ENCODE data around the gene GRIP2.

GRIP2 gene

DNA sequence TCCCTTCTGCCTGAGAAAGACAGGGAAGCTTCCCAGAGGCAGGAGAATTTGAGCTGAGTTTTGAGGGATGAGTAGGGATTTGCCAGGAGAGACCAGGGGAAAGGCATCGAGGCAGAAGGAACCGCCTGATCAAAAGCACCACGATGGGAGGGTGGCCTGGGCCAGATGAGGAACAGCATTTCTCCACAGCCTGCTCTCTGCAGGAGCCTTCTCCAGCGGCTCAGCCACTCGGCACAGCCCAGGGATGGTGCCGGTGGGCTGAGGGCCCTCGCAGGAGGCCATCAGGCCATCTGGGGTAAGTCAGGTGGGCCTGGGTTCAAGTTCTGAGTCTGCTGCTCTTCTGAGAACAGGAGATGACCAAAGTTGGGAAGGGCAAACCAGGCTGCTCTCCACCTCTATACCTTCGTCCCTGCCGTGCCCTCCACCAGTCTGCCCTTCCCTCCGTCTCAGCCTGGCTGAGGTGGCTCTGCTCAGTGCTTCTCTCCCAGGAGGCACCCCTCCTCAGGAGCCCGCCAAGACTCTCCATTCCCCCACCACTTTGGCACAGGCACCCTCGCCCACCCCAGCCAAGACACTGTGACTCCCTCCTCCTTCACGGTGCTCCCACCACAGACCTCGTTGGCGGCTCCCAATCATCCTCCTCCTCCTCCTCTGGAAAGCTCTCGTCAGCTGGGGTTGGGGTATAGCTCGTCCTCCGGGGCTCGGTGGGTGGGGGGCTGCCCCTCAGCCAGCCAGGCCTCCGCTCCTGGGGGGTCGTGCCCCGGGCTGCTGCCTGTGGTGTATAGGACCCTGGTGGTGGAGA, 34.9 kb downstream of the GRIP2 start:
- no peak for DNase-seq

DNA sequence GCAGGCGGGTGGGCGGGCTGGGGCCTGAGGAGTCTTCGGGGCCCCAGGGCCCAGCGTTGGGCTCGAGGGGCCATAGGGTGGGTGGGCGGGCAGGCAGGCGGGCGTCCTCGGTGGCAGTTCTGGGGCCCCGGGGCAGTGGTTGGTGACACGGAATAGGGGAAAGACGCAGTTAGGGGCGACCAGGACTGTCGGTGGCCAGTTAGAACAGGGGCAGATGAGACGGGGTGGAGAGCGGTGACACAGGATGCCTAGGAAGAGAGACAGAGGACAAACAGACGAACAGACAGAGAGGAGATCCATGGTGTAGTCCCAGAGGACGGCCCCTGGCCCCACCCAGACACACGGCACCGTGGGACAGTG, 36.5 kb downstream of the GRIP2 start:
- DNase-seq = no peak

DNA sequence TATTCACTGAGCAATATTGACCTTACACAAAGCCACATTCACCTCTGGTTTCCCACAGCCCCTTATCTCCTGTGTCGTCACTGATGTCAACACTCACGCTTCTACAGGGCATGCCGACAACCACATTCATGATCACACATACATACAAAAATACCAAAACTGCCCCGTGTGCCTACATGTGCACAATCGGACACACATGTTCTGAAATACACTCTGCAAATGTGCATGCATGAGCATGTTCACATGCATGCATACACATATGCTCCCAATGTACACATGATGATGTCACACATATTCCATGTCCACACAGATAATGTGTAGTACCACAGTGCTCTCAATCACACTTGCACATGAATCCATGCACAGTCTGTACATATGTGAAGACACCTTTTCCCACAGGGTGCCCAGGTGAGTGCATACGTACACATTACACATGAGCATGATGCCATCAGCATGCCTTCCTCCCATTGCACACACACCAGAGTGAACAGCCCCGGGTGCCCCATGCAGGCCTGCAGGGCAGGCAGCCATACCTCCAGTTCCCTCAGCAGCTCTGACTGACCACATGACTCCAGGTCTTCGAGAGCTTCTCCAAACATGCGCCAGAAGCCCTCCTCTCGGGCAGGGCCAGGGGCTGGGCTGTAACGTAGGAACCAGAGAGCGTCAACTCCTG, 37.0 kb downstream of the GRIP2 start:
- no peak for DNase-seq

DNA sequence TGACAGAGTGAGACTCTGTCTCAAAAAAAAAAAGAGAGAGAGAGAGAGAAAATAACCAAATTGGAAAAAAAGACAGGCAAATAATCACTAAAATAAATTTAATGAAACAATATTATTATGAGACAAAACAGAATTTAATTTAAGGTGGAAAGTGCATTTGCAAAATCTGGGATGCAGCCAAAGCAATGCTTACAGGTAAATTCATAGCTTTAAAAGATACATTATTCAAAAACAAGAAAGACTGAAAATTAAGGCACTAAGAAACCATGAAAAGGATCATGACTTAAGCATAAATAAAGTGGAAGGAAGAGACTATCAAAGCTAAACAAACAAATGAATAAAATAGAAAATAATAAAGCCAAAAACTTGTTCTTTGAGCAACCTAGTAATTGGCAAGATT, 37.7 kb downstream of the GRIP2 start:
- no peak for DNase-seq

DNA sequence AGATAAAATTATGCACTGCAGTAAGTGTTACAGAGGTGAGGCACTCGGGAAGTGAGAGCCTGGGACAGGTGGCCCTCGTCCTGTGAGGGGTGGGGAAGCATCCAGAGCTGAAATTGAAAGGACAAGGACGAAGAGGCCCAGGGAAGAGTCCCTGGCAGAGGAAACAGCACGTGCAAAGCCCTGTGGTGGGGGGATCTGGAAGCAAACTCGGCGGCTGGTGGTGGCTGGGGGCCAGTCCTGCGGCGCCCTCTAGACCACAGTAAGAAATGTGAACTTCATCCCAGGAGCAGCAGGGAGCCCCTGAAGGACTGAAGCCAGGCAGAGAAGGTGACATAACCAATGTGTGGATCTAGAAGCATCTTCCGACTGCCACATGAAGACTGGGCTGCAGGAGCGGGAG, 42.8 kb downstream of the GRIP2 start:
- no peak for DNase-seq

DNA sequence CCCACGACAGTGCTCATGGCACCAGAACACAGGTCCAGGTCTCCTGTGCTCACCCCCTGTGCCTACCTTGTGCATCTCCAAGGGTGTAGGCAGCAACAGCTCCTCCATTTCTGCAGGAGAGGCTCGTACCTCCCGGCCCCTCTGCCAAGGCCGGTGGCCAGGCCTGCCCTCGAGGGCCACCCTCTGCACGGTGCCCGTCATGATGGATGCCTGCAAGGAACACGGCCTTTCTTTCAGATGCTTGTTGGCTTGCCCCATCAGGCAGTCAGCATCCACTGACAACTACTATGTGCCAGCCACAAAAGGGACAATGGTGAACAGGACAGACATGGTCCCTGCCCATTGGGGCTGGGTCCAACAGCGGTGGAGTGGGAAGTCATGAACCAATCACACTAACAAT, 43.8 kb downstream of the GRIP2 start:
- no peak for DNase-seq

DNA sequence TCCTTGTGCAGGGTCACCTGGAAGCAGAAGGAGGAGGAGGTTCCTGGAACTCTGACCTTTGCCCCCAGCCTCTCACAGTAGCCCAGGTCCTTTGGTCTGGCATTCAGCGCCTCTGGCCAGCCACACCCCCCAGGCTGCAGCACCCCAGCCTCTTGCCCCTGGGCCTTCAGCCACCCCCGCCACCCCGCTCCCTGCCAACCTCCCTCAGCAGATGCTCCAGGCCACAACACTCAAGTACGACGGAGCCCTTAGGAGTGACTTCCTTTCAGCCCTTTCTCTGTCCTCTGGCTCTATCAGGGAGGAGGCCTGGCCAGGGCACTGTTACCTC, 45.2 kb downstream of the GRIP2 start:
- no peak for DNase-seq

DNA sequence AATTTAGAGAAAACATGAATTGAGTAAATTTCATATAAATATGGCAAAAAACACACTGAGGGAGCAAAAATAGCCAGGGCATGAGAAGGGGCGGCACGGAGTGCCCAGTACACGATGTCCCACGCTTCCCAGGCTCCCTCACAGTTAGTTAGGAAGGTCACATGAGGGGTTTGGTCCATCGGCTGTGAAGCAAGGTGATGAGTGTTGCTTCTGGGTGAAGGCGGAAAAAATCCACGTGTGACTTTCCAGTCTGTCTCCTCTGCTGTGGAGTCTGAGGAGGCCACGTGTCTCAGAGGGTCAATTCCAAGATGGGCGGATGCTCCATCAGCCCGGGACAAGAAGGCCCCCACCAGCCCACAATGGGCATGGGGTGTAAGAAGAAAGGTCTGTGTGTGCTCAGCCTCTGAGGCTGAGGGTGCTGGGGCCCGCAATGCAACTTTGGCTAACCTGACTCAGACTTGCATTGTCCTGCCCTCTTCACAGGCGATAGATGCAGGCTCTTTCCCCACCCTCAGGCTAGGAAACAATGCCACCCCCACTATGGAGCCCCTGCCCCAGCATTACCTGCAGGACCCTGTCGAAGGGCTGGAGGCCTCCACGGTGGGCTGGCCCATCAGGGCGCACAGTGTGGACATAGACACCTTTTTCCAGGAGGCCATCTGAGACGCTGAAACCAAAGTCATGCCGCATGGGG, 45.7 kb downstream of the GRIP2 start:
- no peak for DNase-seq

DNA sequence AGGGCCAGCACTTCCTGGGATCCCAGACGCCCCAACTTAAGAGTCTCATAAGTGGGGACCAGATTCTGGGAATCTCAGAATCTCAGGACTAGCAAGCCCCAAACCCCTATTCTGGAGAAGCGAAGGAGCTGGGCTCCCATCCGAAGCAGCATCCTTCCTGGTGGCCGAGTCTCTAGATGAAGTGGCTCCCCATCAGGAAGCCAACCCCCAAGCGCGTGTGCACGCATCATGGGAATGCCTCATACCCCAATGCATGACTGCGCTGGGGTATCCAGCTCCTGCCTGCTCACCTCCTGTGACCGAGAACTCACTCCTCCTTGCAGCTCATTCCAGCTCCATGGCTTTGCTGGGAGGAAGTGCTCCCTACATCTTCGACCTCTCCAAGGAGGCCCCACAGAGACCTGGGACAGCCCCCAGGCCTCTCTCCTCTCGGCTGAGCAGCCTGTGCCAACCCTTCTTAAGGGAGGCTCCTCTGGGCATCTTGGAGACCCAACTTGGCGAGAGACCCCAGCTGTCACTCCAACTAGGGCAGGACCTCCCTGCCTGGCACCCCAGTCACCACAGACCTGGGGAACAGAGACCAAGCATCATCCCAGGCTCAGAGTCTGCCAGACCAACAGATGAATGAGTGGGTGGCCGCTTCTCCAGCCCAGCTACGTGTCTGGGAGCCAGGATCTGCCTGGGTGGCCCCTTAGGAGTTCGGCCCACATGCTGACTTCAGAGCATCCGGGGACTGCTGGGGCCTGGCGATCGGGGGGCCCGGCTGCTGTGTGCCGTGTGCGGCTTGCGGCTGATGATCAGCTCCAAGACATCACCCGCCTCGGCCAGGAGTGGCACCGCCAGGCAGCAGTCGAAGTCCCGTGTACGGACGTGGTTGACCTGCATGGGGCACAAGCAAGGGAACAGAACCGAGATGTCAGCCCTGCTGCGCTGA, 46.9 kb downstream of the GRIP2 start:
- DNase-seq = no peak

DNA sequence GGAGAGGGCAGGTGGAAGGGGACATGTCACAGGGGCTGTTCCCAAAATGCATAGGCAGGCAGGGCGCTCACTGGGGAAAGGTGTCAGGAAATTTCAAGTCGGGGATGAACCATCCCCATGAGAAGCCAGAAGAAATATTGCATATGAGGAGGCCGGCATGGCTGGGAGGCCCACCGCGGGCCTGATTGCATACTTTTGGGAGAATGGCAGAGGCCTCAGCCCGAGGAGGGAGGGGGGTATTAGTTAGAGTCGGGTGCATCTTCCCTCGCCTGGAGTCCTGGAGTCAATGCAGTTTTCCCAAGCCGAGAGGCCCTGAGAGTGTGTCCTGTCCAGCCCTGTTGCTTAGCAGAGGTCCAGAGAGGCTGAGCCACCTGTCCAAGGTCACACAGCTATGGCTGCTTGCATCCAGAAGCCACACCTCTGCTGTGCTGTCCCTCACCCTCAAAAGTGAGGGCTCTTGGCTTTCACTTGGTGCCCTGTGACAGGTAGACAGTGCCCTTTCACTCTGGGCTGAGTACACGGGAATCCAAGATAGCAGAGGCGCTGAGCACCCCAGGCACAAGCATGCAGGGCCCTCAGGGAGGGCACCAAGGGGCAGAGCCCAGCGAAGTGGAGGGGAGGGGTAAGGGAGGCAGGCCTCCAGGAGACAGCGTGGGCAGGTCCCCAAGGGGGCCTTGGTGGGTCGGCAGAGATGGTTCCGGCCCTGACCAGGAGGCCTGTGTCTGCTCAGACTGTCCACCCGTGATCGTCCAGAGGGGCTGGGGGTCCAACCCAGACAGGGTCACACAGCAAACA, 48.5 kb downstream of the GRIP2 start:
- no peak for DNase-seq

DNA sequence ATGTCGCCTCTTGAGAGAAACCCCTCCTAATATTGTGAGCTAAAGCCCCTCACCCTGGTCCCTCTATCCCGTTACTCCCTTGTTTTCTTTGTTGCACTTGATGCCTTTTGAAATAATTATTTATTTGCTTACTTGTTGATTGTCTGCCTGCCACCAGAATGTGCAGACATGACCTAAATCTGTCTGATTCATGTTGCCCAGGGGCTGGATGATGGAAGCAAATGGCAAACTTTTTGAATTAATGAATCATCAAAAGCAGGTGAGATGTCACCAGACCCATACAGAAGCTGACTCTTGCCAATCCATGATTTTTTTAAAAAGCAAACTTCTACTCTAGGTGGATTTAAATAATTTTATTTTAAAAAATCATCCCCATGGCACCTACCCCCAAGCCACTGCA, 49.3 kb downstream of the GRIP2 start:
- no peak for DNase-seq

DNA sequence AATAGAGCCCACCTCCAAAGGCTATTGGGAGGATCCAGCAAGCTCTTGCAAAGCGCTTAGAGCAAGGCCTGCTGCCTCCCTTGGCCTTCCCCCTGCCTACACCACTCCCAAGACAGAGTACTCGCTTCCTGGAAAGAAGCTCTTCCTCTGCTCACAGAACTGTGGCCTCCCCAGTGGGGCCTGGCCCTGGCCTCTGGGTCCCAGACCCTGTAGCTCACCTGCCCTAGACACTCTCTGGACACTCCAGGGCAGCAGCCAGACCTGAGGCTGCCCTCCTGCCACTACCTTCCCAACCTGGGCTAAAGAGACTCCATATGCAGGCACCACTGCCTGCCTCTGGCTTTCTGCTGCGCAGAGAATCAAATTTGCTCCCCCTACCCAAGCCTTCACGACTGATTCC, 49.9 kb downstream of the GRIP2 start:
- no peak for DNase-seq

DNA sequence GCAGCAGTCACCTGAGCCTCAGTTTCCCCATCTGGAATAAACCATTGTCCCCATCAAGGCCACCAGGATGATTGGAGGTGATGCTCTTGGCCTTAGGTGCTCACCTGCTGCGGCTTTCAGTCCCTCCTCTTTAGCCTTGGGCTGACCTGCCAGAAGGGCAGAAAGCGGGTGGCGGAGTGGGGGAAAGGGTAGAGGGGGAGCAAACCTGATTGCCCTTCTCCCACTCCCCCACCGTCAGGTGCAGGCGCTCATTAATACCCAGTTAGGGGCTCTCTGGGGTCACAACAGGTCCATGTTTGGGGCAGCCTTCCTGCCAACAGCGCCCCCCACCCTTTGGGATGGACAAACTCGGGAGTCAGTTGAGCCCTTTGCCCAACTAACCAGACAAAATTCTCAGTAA, 50.5 kb downstream of the GRIP2 start:
- no peak for DNase-seq

DNA sequence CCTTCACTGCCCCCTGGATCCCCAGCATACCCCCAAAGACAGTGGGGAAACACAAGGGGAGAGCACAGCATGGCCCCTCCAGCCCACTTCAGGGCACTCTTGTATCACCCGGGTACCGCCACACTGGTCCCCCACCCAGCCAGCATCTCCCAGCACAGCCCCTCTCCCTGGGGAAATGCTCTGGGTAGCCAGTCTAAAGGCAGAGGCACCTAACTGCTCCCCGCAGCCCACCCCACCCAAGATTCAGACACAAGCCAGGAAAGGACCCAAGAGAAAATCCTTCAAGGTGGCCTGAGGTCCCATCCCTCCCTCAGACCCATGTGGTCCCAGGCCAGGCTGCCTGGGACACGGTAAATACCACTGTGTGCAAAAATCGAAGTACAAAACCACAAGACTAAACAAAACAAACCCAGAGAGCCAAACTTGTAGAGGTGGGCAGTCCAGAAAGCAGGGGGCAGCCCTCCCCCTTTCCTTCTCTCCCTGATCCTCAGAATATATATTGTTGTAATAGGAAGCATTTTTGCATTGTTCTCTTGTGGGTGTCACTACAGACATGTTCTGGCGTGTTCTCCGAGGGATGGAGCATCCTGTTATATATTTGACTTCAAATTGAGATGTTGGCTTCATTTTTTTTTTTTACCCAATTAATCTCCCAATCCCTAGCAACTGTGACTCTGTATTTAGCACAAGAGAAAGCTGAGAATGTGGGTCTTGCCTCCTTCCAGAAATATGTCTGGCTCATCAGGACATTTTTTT, 51.7 kb downstream of the GRIP2 start:
- no peak for DNase-seq

DNA sequence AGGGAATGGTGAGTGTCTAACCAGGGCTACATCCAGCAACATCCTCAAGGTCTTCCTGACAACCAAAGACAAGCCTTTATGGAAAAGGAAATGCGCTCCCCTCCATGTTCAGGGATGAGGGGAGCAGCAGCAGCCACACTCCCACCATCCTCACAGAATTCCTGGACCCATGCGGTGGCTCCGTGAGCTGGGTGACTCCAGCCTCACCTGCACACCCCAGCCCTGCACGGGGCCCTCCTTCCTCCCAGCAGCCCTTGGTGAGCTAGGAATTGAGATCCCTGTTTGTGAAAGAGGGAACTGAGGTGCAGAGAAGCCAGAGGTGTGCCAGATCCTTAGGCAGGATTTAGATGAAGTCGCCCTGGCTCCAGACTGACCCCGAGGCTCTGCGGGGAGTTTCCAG, 52.3 kb downstream of the GRIP2 start:
- no peak for DNase-seq

DNA sequence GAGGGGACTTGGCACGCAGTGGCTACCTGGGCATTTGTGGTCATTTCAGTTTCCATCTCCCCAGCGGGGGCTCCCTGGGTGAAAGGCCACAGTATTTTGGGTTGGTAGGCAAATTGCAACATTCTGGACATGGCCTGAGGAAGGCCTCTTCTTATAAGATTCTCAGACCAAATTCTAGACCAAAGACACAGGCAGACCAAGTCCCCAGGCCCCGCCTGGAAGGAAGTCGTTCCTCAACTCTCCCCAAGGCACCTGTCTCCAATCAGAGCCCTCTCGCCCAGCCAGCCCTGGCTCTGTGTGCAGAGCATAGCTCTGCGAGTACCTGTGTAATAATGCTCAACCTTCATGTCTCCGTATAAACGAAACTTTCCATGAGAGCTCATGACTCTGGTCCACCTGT, 53.1 kb downstream of the GRIP2 start:
- DNase-seq = no peak

DNA sequence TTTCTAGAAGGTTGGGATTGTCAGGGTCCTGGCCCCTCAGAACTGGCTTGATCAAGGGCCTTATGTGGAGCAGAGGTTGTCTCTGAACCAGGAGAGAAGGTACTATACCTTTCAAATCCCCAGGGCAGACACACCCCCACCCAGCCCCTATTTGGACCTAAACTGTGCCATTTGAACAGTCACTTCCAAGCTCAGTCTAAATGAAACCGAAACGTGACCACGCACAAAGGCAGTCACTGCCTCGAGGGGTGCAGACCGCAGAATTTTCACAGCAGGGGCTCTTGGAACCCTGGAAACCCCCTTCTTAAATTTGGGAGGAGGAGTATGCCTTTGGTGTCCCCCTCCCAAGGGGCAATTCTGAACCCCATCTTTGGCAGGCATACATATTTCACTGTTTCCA, 53.7 kb downstream of the GRIP2 start:
- DNase-seq = no peak

DNA sequence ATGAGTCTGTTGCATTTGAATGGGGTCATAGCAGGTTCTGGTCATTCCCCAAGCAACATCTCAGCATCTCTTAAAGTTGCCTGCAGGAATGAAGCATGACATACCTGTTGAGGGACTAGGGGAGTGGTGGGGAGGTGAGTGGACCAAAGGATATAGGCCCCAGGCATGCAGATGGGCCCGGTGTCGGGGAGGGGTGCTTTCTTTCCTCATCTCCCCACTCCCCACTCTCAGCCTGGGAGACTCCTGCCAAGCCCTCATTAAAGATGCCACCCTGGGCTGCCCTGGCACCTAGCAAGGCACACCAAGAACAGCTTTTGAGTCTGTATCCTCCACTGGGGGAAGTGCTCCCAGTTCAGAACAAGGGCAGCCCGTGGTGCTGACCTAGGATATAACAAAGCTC, 54.2 kb downstream of the GRIP2 start:
- DNase-seq = no peak

DNA sequence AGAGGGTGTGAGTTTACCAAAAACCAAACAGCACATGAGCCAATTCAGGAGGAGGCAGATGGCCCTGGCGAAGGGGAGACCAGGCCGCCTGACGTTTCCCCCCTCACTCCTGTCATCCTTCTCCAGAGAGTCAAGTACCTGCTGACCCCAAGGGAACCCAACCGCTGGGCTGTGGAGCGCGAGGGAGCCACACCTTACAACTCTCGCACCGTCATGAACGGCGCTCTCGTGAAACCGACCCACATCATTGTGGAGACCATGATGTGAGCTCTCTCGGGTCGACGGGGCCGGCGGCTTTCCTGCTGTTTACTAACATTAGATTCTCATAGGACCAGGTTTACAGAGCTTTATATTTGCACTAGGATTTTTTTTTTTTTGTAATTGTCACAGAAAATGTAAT, 55.4 kb downstream of the GRIP2 start:
- no peak for DNase-seq

DNA sequence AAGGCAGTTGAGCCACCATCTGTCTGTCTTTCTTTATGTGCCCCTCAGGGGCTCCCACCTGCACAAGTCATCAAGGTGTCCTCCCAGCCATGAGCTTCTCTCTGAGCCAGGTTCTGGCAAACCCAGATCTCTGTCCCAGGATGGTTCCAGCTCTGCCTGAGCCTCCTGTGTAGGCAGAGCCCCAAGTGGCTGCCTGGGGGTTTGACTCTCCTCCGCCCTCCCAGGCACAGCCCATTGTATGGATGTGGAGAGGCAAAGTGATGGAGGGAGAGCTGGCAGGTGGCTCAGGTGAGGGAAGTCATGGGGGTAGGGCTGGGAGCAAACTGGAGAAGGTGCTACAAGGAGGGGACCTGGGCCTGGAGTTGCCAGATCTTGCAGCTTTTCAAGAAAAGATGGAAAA, 56.9 kb downstream of the GRIP2 start:
- DNase-seq = no peak

DNA sequence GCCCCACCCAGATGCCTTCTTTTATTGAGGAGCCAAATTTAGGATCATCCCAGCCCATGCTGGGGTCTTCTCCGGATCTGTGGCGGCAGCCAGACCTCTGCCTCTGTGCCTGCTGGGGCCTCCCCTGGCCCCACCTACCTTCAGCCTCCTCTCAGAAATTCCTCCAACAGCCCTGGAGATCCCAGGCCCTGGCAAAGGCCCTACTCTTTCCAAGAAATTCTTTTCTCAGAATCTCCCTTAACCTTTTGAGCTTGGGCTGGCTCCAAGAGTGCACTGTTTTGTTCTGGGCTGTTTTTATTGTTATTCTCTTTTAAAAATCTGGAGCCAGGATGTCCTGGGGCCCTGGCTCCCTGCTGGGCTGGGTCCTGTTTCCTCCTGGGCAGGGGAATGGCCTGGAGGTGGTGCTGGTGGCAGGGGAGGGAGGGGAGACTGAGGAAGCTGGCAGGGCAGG, 57.8 kb downstream of the GRIP2 start:
- DNase-seq = no peak

DNA sequence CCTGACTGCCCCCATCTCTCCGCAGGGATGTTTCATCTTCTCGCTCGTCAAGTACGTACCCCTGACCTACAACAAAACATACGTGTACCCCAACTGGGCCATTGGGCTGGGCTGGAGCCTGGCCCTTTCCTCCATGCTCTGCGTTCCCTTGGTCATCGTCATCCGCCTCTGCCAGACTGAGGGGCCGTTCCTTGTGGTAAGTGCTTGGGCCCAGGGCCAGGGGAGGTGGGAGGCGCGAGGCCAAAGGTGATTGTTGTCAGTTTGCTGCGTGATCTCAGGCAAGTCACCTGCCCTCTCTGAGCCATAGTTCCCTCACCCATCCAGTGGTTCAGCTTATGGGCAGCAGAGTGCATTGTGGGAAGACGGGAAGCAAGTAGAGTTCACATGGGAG, 58.5 kb downstream of the GRIP2 start:
- no peak for DNase-seq

All from CD4-positive, alpha-beta T cell treated with Interleukin-6 for 4 hours (primary cell).